Trophoblast cell (in vitro differentiated cells and primary cell): ENCODE data around the gene PRPH.

Experiments used
- DNase-seq, 2 donors: peaks; one replicate each; pipeline ENCODE4 v3.0.0-alpha.2; 2016
- H2AFZ ChIP-seq: 2 replicates; pipeline ENCODE4 v1.6.1; 2013; ENCODE audit warnings: low read length, moderate library complexity, mild to moderate bottlenecking; ENCODE audit not compliant: insufficient read depth, poor library complexity
- H2AK5ac ChIP-seq: 2 replicates; pipeline ENCODE4 v1.6.1; 2013; ENCODE audit warnings: mild to moderate bottlenecking, low read length
- H2BK120ac ChIP-seq: 2 replicates; pipeline ENCODE4 v1.6.1; 2013; ENCODE audit warnings: low read length, mild to moderate bottlenecking, moderate library complexity; ENCODE audit not compliant: insufficient read depth, poor library complexity
- H2BK12ac ChIP-seq: 2 replicates; pipeline ENCODE4 v1.6.1; 2013; ENCODE audit warnings: mild to moderate bottlenecking, low read length, moderate library complexity
- H2BK5ac ChIP-seq: 2 replicates; pipeline ENCODE4 v1.6.1; 2013; ENCODE audit warnings: low read length, low read depth, moderate library complexity, mild to moderate bottlenecking; ENCODE audit not compliant: poor library complexity
- H3K14ac ChIP-seq: 2 replicates; pipeline ENCODE4 v1.6.1; 2013; ENCODE audit warnings: mild to moderate bottlenecking, low read length
- H3K18ac ChIP-seq: 2 replicates; pipeline ENCODE4 v1.6.1; 2013; ENCODE audit warnings: mild to moderate bottlenecking, low read length
- H3K23ac ChIP-seq: 2 replicates; pipeline ENCODE4 v1.6.1; 2013; ENCODE audit warnings: low read length
- H3K27ac ChIP-seq: 2 replicates; pipeline ENCODE4 v1.5.1; 2013; ENCODE audit warnings: low read depth, mild to moderate bottlenecking, inconsistent platforms, low read length, moderate library complexity
- H3K27me3 ChIP-seq: 2 replicates; pipeline ENCODE4 v1.6.1; 2013; ENCODE audit warnings: inconsistent platforms, mild to moderate bottlenecking, low read length, moderate library complexity; ENCODE audit not compliant: insufficient read depth
- H3K36me3 ChIP-seq, 2 experiments: 1 replicate in 1 of 2; 2 replicates in 1 of 2; pipeline ENCODE4 v1.6.1; 2013; ENCODE audit warnings: low read length in 2 of 2, mild to moderate bottlenecking in 2 of 2, moderate library complexity in 1 of 2; ENCODE audit not compliant: insufficient read depth in 2 of 2, control insufficient read depth in 1 of 2
- H3K4ac ChIP-seq: 2 replicates; pipeline ENCODE4 v1.6.1; 2013; ENCODE audit warnings: low read depth, mild to moderate bottlenecking, low read length, moderate library complexity
- H3K4me1 ChIP-seq, 2 experiments: 1 replicate in 1 of 2; 2 replicates in 1 of 2; pipeline ENCODE4 v1.6.1; 2013; ENCODE audit warnings: low read length in 2 of 2, mild to moderate bottlenecking in 2 of 2, moderate library complexity in 1 of 2; ENCODE audit not compliant: insufficient read depth in 2 of 2, control insufficient read depth in 1 of 2
- H3K4me2 ChIP-seq: 2 replicates; pipeline ENCODE4 v1.6.1; 2013; ENCODE audit warnings: inconsistent platforms, mild to moderate bottlenecking, low read length, moderate library complexity
- H3K4me3 ChIP-seq: 2 replicates; pipeline ENCODE4 v1.5.1; 2013; ENCODE audit warnings: mild to moderate bottlenecking, low read depth, low read length, inconsistent platforms
- H3K79me1 ChIP-seq: one replicate; pipeline ENCODE4 v1.6.1; 2013; ENCODE audit warnings: low read length
- H3K79me2 ChIP-seq: 2 replicates; pipeline ENCODE4 v1.6.1; 2013; ENCODE audit warnings: low read length, mild to moderate bottlenecking; ENCODE audit not compliant: control insufficient read depth, insufficient read depth, poor library complexity
- H3K9ac ChIP-seq: 2 replicates; pipeline ENCODE4 v1.6.1; 2013; ENCODE audit warnings: mild to moderate bottlenecking, low read length
- H3K9me3 ChIP-seq: 2 replicates; pipeline ENCODE4 v1.6.1; 2013; ENCODE audit warnings: low read depth, mild to moderate bottlenecking, control low read depth, inconsistent platforms, low read length; ENCODE audit not compliant: insufficient read depth
- H4K12ac ChIP-seq: 2 replicates; pipeline ENCODE4 v1.6.1; 2013; ENCODE audit warnings: low read depth, mild to moderate bottlenecking, low read length, moderate library complexity
- H4K8ac ChIP-seq: 2 replicates; pipeline ENCODE4 v1.6.1; 2013; ENCODE audit warnings: low read depth, mild to moderate bottlenecking, low read length, moderate library complexity
- H4K91ac ChIP-seq: one replicate; pipeline ENCODE4 v1.6.1; 2013; ENCODE audit warnings: low read depth, mild to moderate bottlenecking, low read length, moderate library complexity
- WGBS: extraction: QIAGEN DNeasy Blood & Tissue Kit; methylation state at CpG from one replicate; pipeline ENCODE4 v1.1.7; 2013; ENCODE audit warnings: missing lambda C conversion rate; ENCODE audit not compliant: insufficient read length, insufficient coverage; ENCODE audit errors: extremely low coverage; 5-methylcytosine and 5-hydroxymethylcytosine counted together

PRPH gene

DNA sequence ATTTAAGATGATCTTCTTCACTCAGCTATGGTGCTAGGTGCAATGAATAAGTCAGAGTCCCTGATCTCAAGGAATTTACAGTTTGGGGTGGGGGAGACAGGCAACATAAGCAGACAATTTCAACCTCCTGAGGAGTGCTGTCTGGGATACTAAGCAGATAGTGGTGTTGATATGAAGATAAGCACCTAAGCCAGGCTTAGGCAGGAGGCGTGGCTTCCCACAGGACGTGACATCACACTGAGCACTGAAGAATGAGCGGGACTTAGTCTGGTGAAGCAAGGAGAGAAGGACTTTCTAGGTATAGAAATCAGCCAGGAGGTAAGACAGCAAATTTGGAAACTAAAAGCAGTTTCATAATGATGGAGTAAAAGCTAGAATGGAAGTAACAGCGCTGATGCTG, 6.8 kb downstream of the PRPH start:
- no CpG with 5 or more reads among the region's 4 CpGs for WGBS
- H3K4me2 ChIP-seq = no peak overlapping the region

DNA sequence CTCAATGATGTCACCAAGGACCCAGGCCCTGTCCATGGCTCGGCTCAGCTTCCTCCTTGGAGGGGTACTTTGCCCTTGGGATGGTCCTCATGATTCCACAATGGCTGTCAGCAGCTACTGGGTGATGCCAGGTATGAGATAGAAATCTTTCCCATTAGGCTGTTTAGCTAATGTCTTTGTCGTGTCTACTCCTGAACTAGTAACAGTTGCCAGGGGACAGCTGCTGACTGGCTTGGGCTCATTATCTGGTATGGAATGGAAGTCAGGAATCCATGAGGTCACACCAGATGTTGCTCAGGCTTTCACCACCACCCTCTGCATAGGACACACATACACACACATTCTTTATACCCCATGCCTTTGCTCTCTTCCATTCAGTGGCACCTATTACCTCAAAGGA, 9.2 kb downstream of the PRPH start:
- Histone ChIP-seq H3K36me3 (no peaks in the 10 kb centered on the region), H3K23ac (no peak overlapping the region), H2BK12ac (no peak overlapping the region), H3K27me3 (no peaks in the 10 kb centered on the region), H3K4me3 (no peak overlapping the region), H3K9me3 (no peaks in the 10 kb centered on the region), H2BK5ac (no peak overlapping the region), H2AK5ac (no peak overlapping the region), H3K9ac (no peak overlapping the region), H3K79me1 (no peaks in the 10 kb centered on the region), H2BK120ac (no peak overlapping the region), H3K18ac (no peak overlapping the region), H3K27ac (no peak overlapping the region), H3K4me2 (no peak overlapping the region), H3K4ac (no peak overlapping the region), H2AFZ (no peak overlapping the region), H3K14ac (no peak overlapping the region), H4K91ac (no peak overlapping the region), H4K12ac (no peak overlapping the region), H4K8ac (no peak overlapping the region), H3K4me1 (no peaks in the 10 kb centered on the region), H3K79me2 (no peaks in the 10 kb centered on the region)
- no CpG with 5 or more reads among the region's 2 CpGs for WGBS
- DNase-seq = peak; percentile 89 to 95

More for the DNA sequence above, 6.8 kb downstream of the PRPH start:
- H2BK12ac ChIP-seq = no peak overlapping the region
- H3K9me3 ChIP-seq = peaks cover 8% of the 10 kb centered on the region
- H3K14ac ChIP-seq = no peak overlapping the region
- H3K79me1 ChIP-seq = no peaks in the 10 kb centered on the region
- no peak overlapping the region for H2BK5ac ChIP-seq
- H3K9ac ChIP-seq = no peak overlapping the region
- H4K8ac ChIP-seq = no peak overlapping the region
- H4K91ac ChIP-seq = no peak overlapping the region
- no peak overlapping the region for H3K4ac ChIP-seq
- no peak overlapping the region for H3K27ac ChIP-seq
- no peak overlapping the region for H3K23ac ChIP-seq
- H4K12ac ChIP-seq = no peak overlapping the region
- no peak overlapping the region for H2BK120ac ChIP-seq
- H3K4me3 ChIP-seq = no peak overlapping the region
- no peaks in the 10 kb centered on the region for H3K79me2 ChIP-seq
- DNase-seq = peak; percentile 65 to 80
- no peak overlapping the region for H3K18ac ChIP-seq
- no peak overlapping the region for H2AK5ac ChIP-seq
- peaks cover 19% of the 10 kb centered on the region for H3K27me3 ChIP-seq
- peaks cover 0 to 2% of the 10 kb centered on the region in 2 experiments for H3K4me1 ChIP-seq
- H2AFZ ChIP-seq = no peak overlapping the region
- no peaks in the 10 kb centered on the region for H3K36me3 ChIP-seq

DNA sequence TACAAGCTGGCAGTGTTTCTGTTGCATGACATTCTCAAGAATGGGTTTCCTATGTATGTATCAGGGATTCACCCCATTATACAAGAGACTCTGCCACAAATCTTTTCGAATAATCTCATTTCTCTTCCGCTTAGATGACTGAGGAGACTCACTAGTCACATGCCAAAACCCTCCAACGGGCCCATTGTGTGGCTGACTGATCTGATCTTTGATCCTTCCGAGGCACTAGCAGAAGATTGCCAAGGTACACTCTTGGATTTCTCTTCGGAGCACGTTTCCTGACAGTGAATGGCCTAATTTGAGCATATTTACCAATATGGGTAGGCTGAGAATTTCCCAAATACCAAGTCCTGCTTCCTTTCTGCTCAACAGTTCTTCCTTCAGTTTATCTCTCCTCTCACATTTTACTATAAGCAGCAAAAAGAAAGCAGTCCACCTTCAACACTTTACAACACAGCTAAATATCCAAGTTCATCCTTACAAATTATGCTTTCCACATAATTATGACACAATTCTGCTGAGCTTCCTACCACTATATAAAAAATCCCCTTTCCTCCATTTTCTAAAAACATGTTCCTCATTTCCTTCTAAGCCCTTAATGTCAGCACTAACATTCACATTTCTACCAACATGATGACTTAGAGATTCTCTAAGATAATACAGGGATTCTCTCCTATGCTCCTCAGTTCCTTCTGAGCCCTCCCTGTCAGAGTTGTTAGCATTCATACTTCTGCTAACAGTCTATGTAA, 11.0 kb downstream of the PRPH start:
- H4K8ac ChIP-seq = no peak overlapping the region
- no peak for DNase-seq
- H2AFZ ChIP-seq = no peak overlapping the region
- no CpG with 5 or more reads among the region's 6 CpGs for WGBS
- no peak overlapping the region for H3K14ac ChIP-seq
- H3K4me1 ChIP-seq = no peaks in the 10 kb centered on the region
- H3K18ac ChIP-seq = no peak overlapping the region
- H2BK120ac ChIP-seq = no peak overlapping the region
- no peak overlapping the region for H2BK5ac ChIP-seq
- no peaks in the 10 kb centered on the region for H3K27me3 ChIP-seq
- H3K79me1 ChIP-seq = no peaks in the 10 kb centered on the region
- no peak overlapping the region for H2BK12ac ChIP-seq
- H3K4me3 ChIP-seq = no peak overlapping the region
- H2AK5ac ChIP-seq = no peak overlapping the region
- no peak overlapping the region for H3K4me2 ChIP-seq
- H3K36me3 ChIP-seq = no peaks in the 10 kb centered on the region
- no peak overlapping the region for H3K4ac ChIP-seq
- H3K27ac ChIP-seq = no peak overlapping the region
- no peaks in the 10 kb centered on the region for H3K9me3 ChIP-seq
- no peak overlapping the region for H4K91ac ChIP-seq
- H3K23ac ChIP-seq = no peak overlapping the region
- H3K9ac ChIP-seq = no peak overlapping the region
- no peaks in the 10 kb centered on the region for H3K79me2 ChIP-seq
- H4K12ac ChIP-seq = no peak overlapping the region

DNA sequence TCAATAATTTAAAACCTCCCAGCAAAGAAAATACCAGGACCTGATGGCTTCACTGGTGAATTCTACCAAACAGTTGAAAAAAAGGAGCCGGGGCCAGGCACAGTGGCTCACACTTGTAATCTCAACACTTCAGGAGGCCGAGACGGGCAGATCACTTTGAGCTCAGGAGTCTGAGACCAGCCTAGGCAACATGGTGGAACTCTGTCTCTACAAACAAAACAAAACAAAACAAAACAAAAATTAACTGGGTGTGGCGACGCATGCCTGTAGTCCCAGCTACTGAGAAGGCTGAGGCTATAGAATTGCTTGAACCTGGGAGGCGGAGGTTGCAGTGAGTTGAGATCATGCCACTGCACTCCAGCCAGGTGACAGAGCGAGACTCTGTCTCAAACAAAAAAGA, 14.4 kb downstream of the PRPH start:
- H3K18ac ChIP-seq = no peak overlapping the region
- H4K8ac ChIP-seq = no peak overlapping the region
- no peak overlapping the region for H3K27ac ChIP-seq
- H2AK5ac ChIP-seq = no peak overlapping the region
- no peak overlapping the region for H3K9ac ChIP-seq
- H3K14ac ChIP-seq = no peak overlapping the region
- WGBS = no CpG with 5 or more reads among the region's 7 CpGs
- H3K36me3 ChIP-seq = no peaks in the 10 kb centered on the region
- H3K4me2 ChIP-seq = no peak overlapping the region
- no peak overlapping the region for H3K4me3 ChIP-seq
- no peak overlapping the region for H2BK120ac ChIP-seq
- H3K79me1 ChIP-seq = no peaks in the 10 kb centered on the region
- H3K23ac ChIP-seq = no peak overlapping the region
- no peaks in the 10 kb centered on the region for H3K9me3 ChIP-seq
- H4K12ac ChIP-seq = no peak overlapping the region
- no peak overlapping the region for H3K4ac ChIP-seq
- H3K79me2 ChIP-seq = no peaks in the 10 kb centered on the region
- H2AFZ ChIP-seq = no peak overlapping the region
- peak; percentile 83 to 88 for DNase-seq
- no peak overlapping the region for H4K91ac ChIP-seq
- H3K27me3 ChIP-seq = no peaks in the 10 kb centered on the region
- H2BK12ac ChIP-seq = no peak overlapping the region
- H2BK5ac ChIP-seq = no peak overlapping the region
- no peaks in the 10 kb centered on the region for H3K4me1 ChIP-seq
